ENCODE data around the gene SLC6A19.

GRCh38 chr5:1166370-1166769 is 35.0 kb upstream of the SLC6A19 start:
- TF ChIP-seq EZH2 (IDR thresholded peaks at IDR 0.05; ENCODE audit: borderline replicate concordance) (no peak), CTCF (IDR thresholded peaks at IDR 0.05; ENCODE audit: poor library complexity) (no peak), EZH2phosphoT487 (IDR thresholded peaks at IDR 0.05; ENCODE audit: low read depth, severe bottlenecking, unreplicated experiment) (no peak)
